IMR-90 (cell line): ENCODE data around the gene COQ2. TPM values are rescaled to one million over a fixed set of nuclear protein-coding genes. Genes with fewer than 3 reads are reported as not detected.
"Not testable (repeated sequence)": the region's sequence is repeated elsewhere in the genome, so short reads cannot be mapped to it uniquely, and the experiment has no call there.

Experiments used
- ATAC-seq: fragments of 200-7000 bp; cut with Tn5 transposase; 2 replicates; pipeline ENCODE4 v1.9.1; 2020; ENCODE audit warnings: low read depth, mild to moderate bottlenecking, moderate library complexity
- BruUV-seq: library from RNA; stranded (reverse); fragments of 400-500 nt; replicated peaks from 2 replicates; lab custom pipeline; 2021; lab: Mats Ljungman, UMichigan
- CTCF ChIA-PET: fragments of 300-600 bp; formaldehyde crosslinking; extraction: SDS; loops from one replicate; lab custom pipeline; 2021; ENCODE audit warnings: antibody characterized with exemption; lab: Yijun Ruan, JAX
- POLR2A ChIA-PET: fragments of 300-600 bp; sonication (Branson Sonifier 250); formaldehyde crosslinking; loops from one replicate; lab custom pipeline; 2022; ENCODE audit warnings: antibody characterized with exemption; ENCODE audit not compliant: unreplicated experiment; lab: Charles Lee
- DNase-seq: peaks from one replicate; pipeline ENCODE4 v3.0.0; 2013
- H2AFZ ChIP-seq: replicated peaks from 2 replicates; pipeline ENCODE3; 2013; ENCODE audit warnings: low read length, mild to moderate bottlenecking; ENCODE audit not compliant: poor library complexity
- H2AK5ac ChIP-seq: 2 replicates; pipeline ENCODE4 v1.6.1; 2013; ENCODE audit warnings: low read depth, low read length, inconsistent platforms
- H2AK9ac ChIP-seq: replicated peaks from 2 replicates; pipeline ENCODE3; 2013; ENCODE audit warnings: mild to moderate bottlenecking, low read depth, low read length, moderate library complexity; ENCODE audit not compliant: poor library complexity
- H2BK120ac ChIP-seq: 2 replicates; pipeline ENCODE4 v1.6.1; 2013; ENCODE audit warnings: low read depth, low read length, inconsistent platforms
- H2BK15ac ChIP-seq: 3 replicates; pipeline ENCODE4 v1.6.1; 2013; ENCODE audit warnings: low read depth, low read length, inconsistent platforms
- H2BK20ac ChIP-seq: 2 replicates; pipeline ENCODE4 v1.6.1; 2013; ENCODE audit warnings: low read depth, mild to moderate bottlenecking, inconsistent platforms, low read length, moderate library complexity
- H2BK5ac ChIP-seq: 2 replicates; pipeline ENCODE4 v1.6.1; 2013; ENCODE audit warnings: mild to moderate bottlenecking, low read depth, low read length, inconsistent platforms; ENCODE audit not compliant: poor library complexity, severe bottlenecking
- H3K14ac ChIP-seq: replicated peaks from 2 replicates; pipeline ENCODE4 v1.6.1; 2013; ENCODE audit warnings: low read depth, low read length, inconsistent platforms
- H3K18ac ChIP-seq: 2 replicates; pipeline ENCODE4 v1.6.1; 2013; ENCODE audit warnings: low read depth, low read length, control low read depth
- H3K23ac ChIP-seq: 2 replicates; pipeline ENCODE4 v1.6.1; 2013; ENCODE audit warnings: low read depth, low read length, inconsistent platforms
- H3K27ac ChIP-seq: 2 replicates; pipeline ENCODE4 v1.5.1; 2013; ENCODE audit warnings: mild to moderate bottlenecking, control low read depth, low read length; ENCODE audit not compliant: insufficient read depth
- H3K27me3 ChIP-seq: 2 replicates; pipeline ENCODE4 v1.6.1; 2013; ENCODE audit warnings: low read length; ENCODE audit not compliant: control insufficient read depth, insufficient read depth
- H3K36me3 ChIP-seq: 2 replicates; pipeline ENCODE4 v1.6.1; 2013; ENCODE audit warnings: low read length, mixed read lengths; ENCODE audit not compliant: control insufficient read depth, insufficient read depth
- H3K4ac ChIP-seq: 2 replicates; pipeline ENCODE4 v1.6.1; 2013; ENCODE audit warnings: low read depth, low read length, inconsistent platforms
- H3K4me1 ChIP-seq: 2 replicates; pipeline ENCODE4 v1.6.1; 2013; ENCODE audit warnings: low read length, mixed read lengths; ENCODE audit not compliant: control insufficient read depth, insufficient read depth
- H3K4me2 ChIP-seq: 2 replicates; pipeline ENCODE4 v1.6.1; 2013; ENCODE audit warnings: low read depth, mild to moderate bottlenecking, control low read depth, low read length, moderate library complexity
- H3K4me3 ChIP-seq: 2 replicates; pipeline ENCODE4 v1.5.1; 2013; ENCODE audit warnings: low read depth, mild to moderate bottlenecking, control low read depth, low read length, moderate library complexity; ENCODE audit not compliant: insufficient read depth
- H3K56ac ChIP-seq: 2 replicates; pipeline ENCODE4 v1.6.1; 2013; ENCODE audit warnings: low read length, inconsistent platforms; ENCODE audit not compliant: insufficient read depth; ENCODE audit errors: extremely low read depth
- H3K79me1 ChIP-seq, 2 experiments: 2 replicates each; pipeline ENCODE4 v1.6.1; 2013; ENCODE audit warnings: low read length in 2 of 2, inconsistent platforms in 1 of 2, low read depth in 1 of 2
- H3K9ac ChIP-seq: 2 replicates; pipeline ENCODE4 v1.6.1; 2013; ENCODE audit warnings: low read depth, low read length, control low read depth
- H3K9me1 ChIP-seq: 2 replicates; pipeline ENCODE4 v1.6.1; 2013; ENCODE audit warnings: low read length, inconsistent platforms; ENCODE audit not compliant: insufficient read depth
- H3K9me3 ChIP-seq: 2 replicates; pipeline ENCODE4 v1.6.1; 2013; ENCODE audit warnings: low read length; ENCODE audit not compliant: control insufficient read depth, insufficient read depth
- H4K20me1 ChIP-seq: 2 replicates; pipeline ENCODE4 v1.6.1; 2013; ENCODE audit warnings: low read length, inconsistent platforms; ENCODE audit not compliant: insufficient read depth
- H4K5ac ChIP-seq: 2 replicates; pipeline ENCODE4 v1.6.1; 2013; ENCODE audit warnings: mild to moderate bottlenecking, low read depth, low read length, control low read depth
- H4K8ac ChIP-seq, 2 experiments: 2 replicates each; pipeline ENCODE4 v1.6.1; 2013; ENCODE audit warnings: low read depth in 2 of 2, low read length in 2 of 2, control low read depth in 1 of 2, inconsistent platforms in 1 of 2
- H4K91ac ChIP-seq: 2 replicates; pipeline ENCODE4 v1.6.1; 2013; ENCODE audit warnings: low read depth, low read length, inconsistent platforms; ENCODE audit not compliant: insufficient read depth
- WGBS, 2 experiments: methylation state at CpG; one replicate each; pipeline versions ENCODE4 v1.1.5 to v1.1.7; 2013; ENCODE audit warnings: missing lambda C conversion rate in 2 of 2; ENCODE audit not compliant: insufficient read length in 1 of 2; ENCODE audit errors: extremely low coverage in 2 of 2; 5-methylcytosine and 5-hydroxymethylcytosine counted together
- dilution Hi-C: fragments of 300-500 bp; cut with HindIII; formaldehyde crosslinking; loops from one replicate; pipeline ENCODE4 v1.14.3; 2018; ENCODE audit warnings: low sequenced_read_pairs; ENCODE audit not compliant: unreplicated experiment
- in situ Hi-C: fragments of 300-500 bp; cut with MboI; formaldehyde crosslinking; loops from 3 replicates; pipeline ENCODE4 v1.14.3; 2019; ENCODE audit warnings: low sequenced_read_pairs, inconsistent platforms, mixed read lengths
- intact Hi-C: fragments of 100-400 bp; cut with micrococcal nuclease; formaldehyde crosslinking; loops from 2 replicates; pipeline ENCODE4 v1.10.0; 2022
- polyA plus RNA-seq, 3 experiments: library from polyadenylated mRNA; depleted of rRNA; stranded (reverse); fragments of >200 nt; gene quantifications; 2 replicates each; pipeline ENCODE4 v1.2.3, GENCODE V29; 2012; ENCODE audit warnings: low replicate concordance in 1 of 3
- total RNA-seq: library from RNA; depleted of rRNA; stranded (reverse); fragments of >200 nt; gene quantifications from 2 replicates; pipeline ENCODE4 v1.2.3, GENCODE V29; 2012

The COQ2 gene
- total and polyA plus RNA-seq, 2 of the 4 experiments (the other 2 are of a cell fraction), result 7.3 to 7.4 TPM

DNA sequence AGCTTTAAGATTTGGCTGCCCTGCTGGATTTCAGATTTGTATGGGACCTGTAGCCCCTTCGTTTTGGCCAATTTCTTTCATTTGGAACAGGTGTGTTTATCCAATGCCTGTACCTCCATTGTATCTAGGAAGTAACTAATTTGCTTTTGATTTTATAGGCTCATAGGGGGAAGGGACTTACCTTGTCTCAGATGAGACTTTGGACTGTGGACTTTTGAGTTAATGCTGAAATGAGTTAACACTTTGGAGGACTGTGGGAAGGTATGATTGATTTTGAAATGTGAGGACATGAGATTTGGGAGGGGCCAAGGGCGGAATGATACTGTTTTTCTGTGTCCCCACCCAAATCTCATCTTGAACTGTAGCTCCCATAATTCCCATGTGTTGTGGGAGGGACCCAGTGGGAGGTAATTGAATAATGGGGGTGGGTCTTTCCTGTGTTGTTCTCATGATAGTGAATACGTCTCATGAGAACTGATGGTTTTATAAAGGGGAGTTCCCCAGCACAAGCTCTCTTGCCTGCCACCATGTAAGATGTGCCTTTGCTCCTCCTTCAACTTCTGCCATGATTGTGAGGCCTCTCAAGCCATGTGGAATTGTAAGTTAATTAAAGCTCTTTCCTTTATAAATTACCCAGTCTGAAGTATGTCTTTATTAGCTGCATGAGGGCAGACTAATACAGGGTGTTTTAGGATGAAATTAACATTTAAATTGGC is 5.6 kb upstream of the COQ2 start:
- H2AK5ac ChIP-seq, H4K5ac ChIP-seq, H3K4me1 ChIP-seq, H4K91ac ChIP-seq, intact Hi-C loops, H2BK20ac ChIP-seq, H4K20me1 ChIP-seq, H3K27ac ChIP-seq, H2BK5ac ChIP-seq, H2AK9ac ChIP-seq, H3K4me3 ChIP-seq, H3K79me1 ChIP-seq, H2BK15ac ChIP-seq, in situ Hi-C loops, H3K9me1 ChIP-seq, BruUV-seq, H3K9me3 ChIP-seq, dilution Hi-C loops, H3K9ac ChIP-seq, H3K18ac ChIP-seq, H3K14ac ChIP-seq, H3K23ac ChIP-seq, DNase-seq, H3K56ac ChIP-seq, H4K8ac ChIP-seq, H3K36me3 ChIP-seq, H2AFZ ChIP-seq, H3K4ac ChIP-seq, ATAC-seq, CTCF ChIA-PET, POLR2A ChIA-PET, H3K27me3 ChIP-seq, H2BK120ac ChIP-seq, H3K4me2 ChIP-seq: not testable (repeated sequence)
- WGBS, 2 experiments, result no CpG with 5 or more reads among the region's 3 CpGs

GRCh38 chr4:83288381-83288780 is 3.8 kb upstream of the COQ2 start:
- H3K36me3 ChIP-seq, H2BK5ac ChIP-seq, H4K5ac ChIP-seq, H3K9me3 ChIP-seq, H3K4me2 ChIP-seq, H3K4me1 ChIP-seq, H3K27me3 ChIP-seq, H2BK20ac ChIP-seq, H2AK9ac ChIP-seq, CTCF ChIA-PET, H3K14ac ChIP-seq, H3K9me1 ChIP-seq, dilution Hi-C loops, H3K18ac ChIP-seq, H2BK120ac ChIP-seq, H4K20me1 ChIP-seq, H4K91ac ChIP-seq, BruUV-seq, H3K79me1 ChIP-seq, DNase-seq, H3K23ac ChIP-seq, H2AK5ac ChIP-seq, POLR2A ChIA-PET, H3K27ac ChIP-seq, H3K9ac ChIP-seq, H2BK15ac ChIP-seq, H4K8ac ChIP-seq, H2AFZ ChIP-seq, ATAC-seq, H3K4me3 ChIP-seq, H3K4ac ChIP-seq, H3K56ac ChIP-seq: not testable (repeated sequence)
- WGBS, 2 experiments, result no CpG with 5 or more reads among the region's 1 CpG
- intact Hi-C loops (loop anchor here (10.0 kb wide), 1 partner anchor 434 kb away; no protein-coding TSS in a partner anchor), in situ Hi-C loops (loop anchor here (10.0 kb wide), 2 partner anchors 166 to 214 kb away; partner anchors contain the start of genes HELQ and MRPS18C)
